ENCODE data around the gene NANP. TPM values are rescaled to one million over a fixed set of nuclear protein-coding genes. Genes with fewer than 3 reads are reported as not detected.

The NANP gene
- total and polyA plus RNA-seq, 9 of the 15 experiments (the other 6 are each of a cell fraction or from before 2014, with no cell fraction given), result 5.4 to 8.4 (median 6.9) TPM

DNA sequence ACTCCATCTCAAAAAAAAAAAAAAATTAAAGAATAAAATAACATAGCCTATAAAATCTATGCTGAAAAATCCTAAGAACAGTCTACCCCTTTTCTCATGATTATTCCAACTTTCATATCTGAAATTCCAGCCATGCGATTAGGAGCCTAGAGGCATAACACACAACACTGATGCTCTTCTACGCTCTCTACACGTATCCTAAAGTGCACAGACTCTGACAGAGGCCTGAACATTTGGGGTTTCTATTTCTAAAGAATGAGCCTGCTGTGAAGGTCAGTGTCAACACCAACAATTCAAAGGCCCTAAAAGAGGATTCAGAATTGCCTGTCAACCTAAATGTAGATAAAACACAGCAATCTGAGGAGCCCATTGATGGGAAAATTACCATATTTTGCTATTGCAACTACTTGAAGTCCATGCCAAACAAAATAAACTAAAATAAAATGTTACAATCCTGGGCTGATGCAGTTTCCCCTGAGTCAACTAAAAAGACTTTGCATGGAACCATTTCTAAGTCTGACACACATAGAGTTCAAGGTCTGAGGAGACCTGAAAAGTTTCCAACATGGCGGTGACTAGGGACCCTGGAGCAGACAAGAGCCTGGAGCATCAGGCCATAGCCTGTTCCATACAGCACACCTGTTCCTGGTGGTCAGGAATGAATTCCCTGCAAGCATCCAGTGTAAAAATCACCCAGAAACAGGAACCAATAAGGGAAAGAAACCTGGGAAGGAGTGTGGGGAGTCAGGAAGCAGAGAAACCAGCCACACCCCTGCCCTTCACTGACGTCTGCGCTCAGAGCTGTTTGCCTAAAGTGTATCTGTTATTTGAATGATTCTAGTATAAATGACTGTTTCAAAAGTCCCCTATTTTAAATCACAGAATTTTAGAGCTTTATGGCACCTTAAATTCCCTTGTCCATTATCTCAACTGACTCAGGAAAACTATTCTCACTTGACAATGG, 50.2 kb downstream of the NANP start (continued):
- TF ChIP-seq, protein P1, sequence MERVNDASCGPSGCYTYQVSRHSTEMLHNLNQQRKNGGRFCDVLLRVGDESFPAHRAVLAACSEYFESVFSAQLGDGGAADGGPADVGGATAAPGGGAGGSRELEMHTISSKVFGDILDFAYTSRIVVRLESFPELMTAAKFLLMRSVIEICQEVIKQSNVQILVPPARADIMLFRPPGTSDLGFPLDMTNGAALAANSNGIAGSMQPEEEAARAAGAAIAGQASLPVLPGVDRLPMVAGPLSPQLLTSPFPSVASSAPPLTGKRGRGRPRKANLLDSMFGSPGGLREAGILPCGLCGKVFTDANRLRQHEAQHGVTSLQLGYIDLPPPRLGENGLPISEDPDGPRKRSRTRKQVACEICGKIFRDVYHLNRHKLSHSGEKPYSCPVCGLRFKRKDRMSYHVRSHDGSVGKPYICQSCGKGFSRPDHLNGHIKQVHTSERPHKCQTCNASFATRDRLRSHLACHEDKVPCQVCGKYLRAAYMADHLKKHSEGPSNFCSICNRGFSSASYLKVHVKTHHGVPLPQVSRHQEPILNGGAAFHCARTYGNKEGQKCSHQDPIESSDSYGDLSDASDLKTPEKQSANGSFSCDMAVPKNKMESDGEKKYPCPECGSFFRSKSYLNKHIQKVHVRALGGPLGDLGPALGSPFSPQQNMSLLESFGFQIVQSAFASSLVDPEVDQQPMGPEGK (CRISPR knock-in tag; IDR thresholded peaks at IDR 0.05; ENCODE audit: borderline replicate concordance), result no peak
- TF ChIP-seq MTA2 (IDR thresholded peaks at IDR 0.05; ENCODE audit: low read depth) (no peak), ZNF778 (CRISPR knock-in tag; IDR thresholded peaks at IDR 0.05) (no peak), NUFIP1 (IDR thresholded peaks at IDR 0.05; ENCODE audit: partially characterized antibody) (no peak), PHF21A (IDR thresholded peaks at IDR 0.05; ENCODE audit: borderline replicate concordance, low read depth) (no peak), RFX1 (IDR thresholded peaks at IDR 0.05) (no peak), SMARCA4 (IDR thresholded peaks at IDR 0.05) (no peak), PCBP1 (IDR thresholded peaks at IDR 0.05; ENCODE audit: low read depth, low read length, poor library complexity, severe bottlenecking) (no peak), YBX1 (IDR thresholded peaks at IDR 0.05) (no peak)
- TF ChIP-seq, protein P2, sequence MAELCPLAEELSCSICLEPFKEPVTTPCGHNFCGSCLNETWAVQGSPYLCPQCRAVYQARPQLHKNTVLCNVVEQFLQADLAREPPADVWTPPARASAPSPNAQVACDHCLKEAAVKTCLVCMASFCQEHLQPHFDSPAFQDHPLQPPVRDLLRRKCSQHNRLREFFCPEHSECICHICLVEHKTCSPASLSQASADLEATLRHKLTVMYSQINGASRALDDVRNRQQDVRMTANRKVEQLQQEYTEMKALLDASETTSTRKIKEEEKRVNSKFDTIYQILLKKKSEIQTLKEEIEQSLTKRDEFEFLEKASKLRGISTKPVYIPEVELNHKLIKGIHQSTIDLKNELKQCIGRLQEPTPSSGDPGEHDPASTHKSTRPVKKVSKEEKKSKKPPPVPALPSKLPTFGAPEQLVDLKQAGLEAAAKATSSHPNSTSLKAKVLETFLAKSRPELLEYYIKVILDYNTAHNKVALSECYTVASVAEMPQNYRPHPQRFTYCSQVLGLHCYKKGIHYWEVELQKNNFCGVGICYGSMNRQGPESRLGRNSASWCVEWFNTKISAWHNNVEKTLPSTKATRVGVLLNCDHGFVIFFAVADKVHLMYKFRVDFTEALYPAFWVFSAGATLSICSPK (IDR thresholded peaks at IDR 0.05; ENCODE audit: borderline replicate concordance), result no peak
- TF ChIP-seq, protein P3, sequence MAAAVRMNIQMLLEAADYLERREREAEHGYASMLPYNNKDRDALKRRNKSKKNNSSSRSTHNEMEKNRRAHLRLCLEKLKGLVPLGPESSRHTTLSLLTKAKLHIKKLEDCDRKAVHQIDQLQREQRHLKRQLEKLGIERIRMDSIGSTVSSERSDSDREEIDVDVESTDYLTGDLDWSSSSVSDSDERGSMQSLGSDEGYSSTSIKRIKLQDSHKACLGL (CRISPR knock-in tag; IDR thresholded peaks at IDR 0.05; ENCODE audit: borderline replicate concordance, poor library complexity, severe bottlenecking), result no peak
